DOHH2 (cell line): Measurements from ENCODE around the gene LORICRIN.

Experiments
- H3F3A ChIP-seq: fragments of 200-600 bp; sonication (generic), shearing (Covaris generic); 2 replicates; pipeline ENCODE4 v1.6.0; 2016; ENCODE audit warnings: antibody characterized with exemption, mild to moderate bottlenecking; ENCODE audit not compliant: control insufficient read depth, insufficient read depth
- H3K27ac ChIP-seq: fragments of 200-600 bp; sonication (generic); 2 replicates; pipeline ENCODE4 v1.5.1; 2014; ENCODE audit warnings: low read depth, mild to moderate bottlenecking, low read length, moderate library complexity
- H3K27me3 ChIP-seq: fragments of 200-600 bp; sonication (generic); 2 replicates; pipeline ENCODE4 v1.6.1; 2014; ENCODE audit warnings: mild to moderate bottlenecking, low read length, mixed read lengths; ENCODE audit not compliant: control insufficient read depth
- H3K36me3 ChIP-seq: fragments of 200-600 bp; sonication (generic); 2 replicates; pipeline ENCODE4 v1.6.1; 2014; ENCODE audit warnings: mild to moderate bottlenecking, low read length, moderate library complexity, mixed read lengths; ENCODE audit not compliant: control insufficient read depth
- H3K4me1 ChIP-seq: fragments of 200-600 bp; sonication (generic); 2 replicates; pipeline ENCODE4 v1.6.1; 2014; ENCODE audit warnings: mild to moderate bottlenecking, low read length, mixed read lengths; ENCODE audit not compliant: control insufficient read depth
- H3K4me2 ChIP-seq: fragments of 200-600 bp; sonication (generic); 2 replicates; pipeline ENCODE4 v1.6.0; 2014; ENCODE audit warnings: mild to moderate bottlenecking, low read length, moderate library complexity
- H3K4me3 ChIP-seq: fragments of 200-600 bp; sonication (generic); 2 replicates; pipeline ENCODE4 v1.5.1; 2014; ENCODE audit warnings: mild to moderate bottlenecking, low read length, mixed read lengths
- H3K79me2 ChIP-seq: fragments of 200-600 bp; sonication (generic); 2 replicates; pipeline ENCODE4 v1.6.1; 2014; ENCODE audit warnings: mild to moderate bottlenecking, low read length, mixed read lengths; ENCODE audit not compliant: control insufficient read depth
- H3K9me2 ChIP-seq: fragments of 200-600 bp; sonication (generic); replicated peaks from 2 replicates; pipeline ENCODE4 v1.6.1; 2014; ENCODE audit warnings: mild to moderate bottlenecking, low read length, mixed read lengths; ENCODE audit not compliant: control insufficient read depth
- H3K9me3 ChIP-seq: fragments of 200-600 bp; sonication (generic); 2 replicates; pipeline ENCODE4 v1.6.1; 2014; ENCODE audit warnings: antibody characterized with exemption, low read length, mixed read lengths; ENCODE audit not compliant: control insufficient read depth, insufficient read depth
- H4K20me1 ChIP-seq: fragments of 200-600 bp; sonication (generic); 2 replicates; pipeline ENCODE4 v1.6.0; 2014; ENCODE audit warnings: low read depth, mild to moderate bottlenecking, antibody characterized with exemption, low read length, moderate library complexity; ENCODE audit not compliant: control insufficient read depth, insufficient read depth
- EZH2phosphoT487 ChIP-seq: fragments of 200-600 bp; sonication (generic); IDR thresholded peaks from 2 replicates; pipeline ENCODE4 v1.6.1; 2017; ENCODE audit warnings: borderline replicate concordance, mild to moderate bottlenecking, antibody characterized with exemption, low read length, moderate library complexity, mixed read lengths
- TF ChIP-seq, protein P1 (sequence below): fragments of 200-600 bp; sonication (generic); IDR thresholded peaks from one replicate; pipeline ENCODE4 v1.5.1; 2014; ENCODE audit warnings: antibody characterized with exemption, mild to moderate bottlenecking, low read depth, low read length; ENCODE audit not compliant: poor library complexity, severe bottlenecking

LORICRIN gene

DNA sequence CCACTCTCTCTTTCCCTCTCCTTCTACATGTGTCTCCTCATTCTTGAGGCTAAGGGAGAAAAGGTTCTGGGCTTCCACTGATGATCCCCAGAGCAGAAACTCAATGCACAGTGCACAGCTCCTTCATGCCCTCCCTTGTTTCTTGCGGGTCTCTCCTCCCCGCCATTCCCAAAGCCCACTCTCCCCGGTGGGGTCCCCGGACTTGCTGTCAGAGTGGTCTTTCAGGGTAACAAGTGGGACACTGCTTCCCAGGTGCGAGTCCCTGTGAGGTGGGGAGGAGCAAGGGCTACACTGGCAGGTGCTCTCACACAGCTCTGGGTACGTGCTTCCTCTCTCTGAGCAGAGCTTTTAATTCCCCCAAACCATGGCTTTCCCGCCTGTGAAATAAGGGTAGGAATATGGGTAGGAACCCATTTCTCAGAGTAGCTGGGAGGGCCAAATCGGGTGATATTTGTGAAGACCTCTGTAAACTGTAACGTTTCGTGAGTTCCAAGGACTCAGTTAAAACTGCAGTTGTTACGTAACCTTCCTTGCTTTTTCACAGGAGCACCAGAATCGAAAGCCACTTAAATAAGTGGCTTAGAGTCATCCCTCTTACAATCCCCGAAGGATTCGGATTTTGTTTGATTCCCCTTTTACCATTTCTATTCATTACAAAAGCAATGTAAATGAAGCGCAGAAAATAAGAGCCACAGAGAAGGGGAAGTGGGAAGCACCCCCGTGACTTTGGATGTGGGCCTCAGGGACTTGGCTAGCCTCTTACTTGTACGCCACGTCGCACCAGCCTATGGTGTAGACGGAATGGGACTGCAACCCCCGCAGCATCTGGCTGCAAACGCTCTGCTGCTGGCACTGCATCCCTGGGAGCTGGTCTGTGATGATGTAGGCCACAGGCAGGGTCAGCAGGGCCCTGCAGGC is 47.1 kb downstream of the LORICRIN start:
- Histone ChIP-seq H3K9me2 (no peaks in the 10 kb centered on the region), H4K20me1 (no peaks in the 10 kb centered on the region), H3K4me2 (no peak overlapping the region), H3K9me3 (no peaks in the 10 kb centered on the region), H3K27ac (no peak overlapping the region), H3K4me1 (no peaks in the 10 kb centered on the region), H3F3A (no peaks in the 10 kb centered on the region), H3K27me3 (peaks cover 10% of the 10 kb centered on the region; the same call in 1 of the 2 replicates), H3K4me3 (no peak overlapping the region), H3K36me3 (no peaks in the 10 kb centered on the region), H3K79me2 (no peaks in the 10 kb centered on the region)
- no peak for TF ChIP-seq EZH2phosphoT487
- TF ChIP-seq, protein P1, sequence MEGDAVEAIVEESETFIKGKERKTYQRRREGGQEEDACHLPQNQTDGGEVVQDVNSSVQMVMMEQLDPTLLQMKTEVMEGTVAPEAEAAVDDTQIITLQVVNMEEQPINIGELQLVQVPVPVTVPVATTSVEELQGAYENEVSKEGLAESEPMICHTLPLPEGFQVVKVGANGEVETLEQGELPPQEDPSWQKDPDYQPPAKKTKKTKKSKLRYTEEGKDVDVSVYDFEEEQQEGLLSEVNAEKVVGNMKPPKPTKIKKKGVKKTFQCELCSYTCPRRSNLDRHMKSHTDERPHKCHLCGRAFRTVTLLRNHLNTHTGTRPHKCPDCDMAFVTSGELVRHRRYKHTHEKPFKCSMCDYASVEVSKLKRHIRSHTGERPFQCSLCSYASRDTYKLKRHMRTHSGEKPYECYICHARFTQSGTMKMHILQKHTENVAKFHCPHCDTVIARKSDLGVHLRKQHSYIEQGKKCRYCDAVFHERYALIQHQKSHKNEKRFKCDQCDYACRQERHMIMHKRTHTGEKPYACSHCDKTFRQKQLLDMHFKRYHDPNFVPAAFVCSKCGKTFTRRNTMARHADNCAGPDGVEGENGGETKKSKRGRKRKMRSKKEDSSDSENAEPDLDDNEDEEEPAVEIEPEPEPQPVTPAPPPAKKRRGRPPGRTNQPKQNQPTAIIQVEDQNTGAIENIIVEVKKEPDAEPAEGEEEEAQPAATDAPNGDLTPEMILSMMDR = no peak

DNA sequence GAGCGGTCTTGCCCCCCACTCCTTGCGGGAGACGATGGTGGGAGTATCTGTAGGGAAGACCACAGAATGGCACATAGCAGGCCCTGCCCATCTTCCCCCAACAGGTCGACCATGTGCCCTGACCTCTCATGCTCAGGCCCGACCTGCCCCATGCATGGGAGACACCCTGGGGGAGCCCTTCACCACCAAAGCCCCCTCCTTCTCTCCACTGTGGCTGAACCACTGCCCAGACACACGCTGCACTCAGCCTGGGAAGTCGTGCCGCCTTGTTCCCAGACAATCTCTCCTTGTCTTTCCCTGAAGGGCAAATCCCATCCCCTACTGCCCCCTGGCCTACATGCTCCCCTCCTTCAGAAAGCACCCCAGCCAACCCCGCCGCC is 47.7 kb downstream of the LORICRIN start:
- TF ChIP-seq EZH2phosphoT487 = no peak
- TF ChIP-seq, protein P1 = no peak
- no peaks in the 10 kb centered on the region for H3K4me1 ChIP-seq
- peaks cover 11% of the 10 kb centered on the region; the same call in 1 of the 2 replicates for H3K27me3 ChIP-seq
- no peaks in the 10 kb centered on the region for H3K9me2 ChIP-seq
- H3K4me3 ChIP-seq = no peak overlapping the region
- no peak overlapping the region for H3K27ac ChIP-seq
- no peaks in the 10 kb centered on the region for H3F3A ChIP-seq
- no peak overlapping the region for H3K4me2 ChIP-seq
- no peaks in the 10 kb centered on the region for H3K36me3 ChIP-seq
- H3K9me3 ChIP-seq = no peaks in the 10 kb centered on the region
- no peaks in the 10 kb centered on the region for H3K79me2 ChIP-seq
- no peaks in the 10 kb centered on the region for H4K20me1 ChIP-seq

DNA sequence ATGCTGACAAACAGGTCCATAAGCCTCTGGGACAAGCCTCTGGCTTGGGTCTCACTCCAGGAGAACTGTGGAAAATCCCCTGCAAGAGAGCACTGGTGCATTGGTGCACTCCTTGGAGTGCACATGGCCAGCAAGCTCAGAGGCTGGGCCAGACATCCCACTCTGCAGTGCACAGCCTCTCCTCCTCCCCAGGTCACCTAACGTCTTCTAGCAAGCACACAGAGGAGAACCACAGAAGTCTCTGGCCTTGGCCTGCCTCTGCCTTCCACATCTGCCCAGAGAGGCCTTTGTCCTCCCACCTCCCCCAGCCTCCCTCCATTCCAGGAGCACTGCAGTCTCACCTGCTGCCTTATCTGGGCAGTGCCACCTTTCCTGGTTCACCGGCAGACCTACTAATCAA is 49.1 kb downstream of the LORICRIN start:
- no peak overlapping the region for H3K4me2 ChIP-seq
- H3K27me3 ChIP-seq = peaks cover 11% of the 10 kb centered on the region; the same call in 1 of the 2 replicates
- H3K79me2 ChIP-seq = no peaks in the 10 kb centered on the region
- no peaks in the 10 kb centered on the region for H4K20me1 ChIP-seq
- no peak overlapping the region for H3K27ac ChIP-seq
- no peak overlapping the region for H3K4me3 ChIP-seq
- no peaks in the 10 kb centered on the region for H3F3A ChIP-seq
- no peaks in the 10 kb centered on the region for H3K9me3 ChIP-seq
- TF ChIP-seq, protein P1 = no peak
- TF ChIP-seq EZH2phosphoT487 = no peak
- H3K36me3 ChIP-seq = no peaks in the 10 kb centered on the region
- H3K9me2 ChIP-seq = no peaks in the 10 kb centered on the region
- H3K4me1 ChIP-seq = no peaks in the 10 kb centered on the region
